OCI-LY7 (cell line): ENCODE results near the gene EIF3L. TPM values are rescaled to one million over a fixed set of nuclear protein-coding genes. Genes with fewer than 3 reads are reported as not detected.

Experiments used
- BruUV-seq: library from RNA; stranded (reverse); fragments of 400-500 nt; replicated peaks from 2 replicates; lab custom pipeline; 2021; lab: Mats Ljungman, UMichigan
- CTCF ChIA-PET: fragments of 300-600 bp; sonication (Branson Sonifier 250); formaldehyde crosslinking; loops from one replicate; lab custom pipeline; 2022; ENCODE audit warnings: antibody characterized with exemption; ENCODE audit not compliant: unreplicated experiment; lab: Charles Lee
- POLR2A ChIA-PET: fragments of 300-600 bp; sonication (Branson Sonifier 250); formaldehyde crosslinking; loops from one replicate; lab custom pipeline; 2022; ENCODE audit warnings: antibody characterized with exemption; lab: Charles Lee
- DNase-seq: peaks from one replicate; pipeline ENCODE4 v3.0.0-alpha.2; 2015; ENCODE audit warnings: low spot score
- H2AFZ ChIP-seq: fragments of 200-600 bp; sonication (generic), shearing (Covaris generic); 2 replicates; pipeline ENCODE4 v1.6.1; 2014; ENCODE audit warnings: mild to moderate bottlenecking, antibody characterized with exemption, low read length, moderate library complexity
- H3K27ac ChIP-seq: fragments of 200-600 bp; sonication (generic); 2 replicates; pipeline ENCODE4 v1.5.1; 2014; ENCODE audit warnings: mixed run types, low read depth, mild to moderate bottlenecking, moderate library complexity, low read length, inconsistent platforms; ENCODE audit not compliant: poor library complexity, severe bottlenecking
- H3K36me3 ChIP-seq: fragments of 200-600 bp; sonication (generic); 2 replicates; pipeline ENCODE4 v1.6.1; 2014; ENCODE audit warnings: mild to moderate bottlenecking, antibody characterized with exemption, low read length, moderate library complexity, mixed read lengths; ENCODE audit not compliant: insufficient read depth
- H3K4me1 ChIP-seq: fragments of 200-600 bp; sonication (generic); 2 replicates; pipeline ENCODE4 v1.5.1; 2014; ENCODE audit warnings: mild to moderate bottlenecking, low read length; ENCODE audit not compliant: insufficient read depth, poor library complexity, severe bottlenecking
- H3K4me2 ChIP-seq: fragments of 200-600 bp; sonication (generic); 2 replicates; pipeline ENCODE4 v1.6.1; 2014; ENCODE audit warnings: mild to moderate bottlenecking, low read length
- H3K4me3 ChIP-seq: fragments of 200-600 bp; sonication (generic); 2 replicates; pipeline ENCODE4 v1.5.1; 2014; ENCODE audit warnings: mild to moderate bottlenecking, low read depth, low read length; ENCODE audit not compliant: poor library complexity, severe bottlenecking
- H3K79me2 ChIP-seq: fragments of 200-600 bp; sonication (generic); 2 replicates; pipeline ENCODE4 v1.6.1; 2016; ENCODE audit warnings: low read depth, mild to moderate bottlenecking, low read length, moderate library complexity, mixed read lengths; ENCODE audit not compliant: insufficient read depth
- H3K9me2 ChIP-seq: fragments of 200-600 bp; sonication (generic); 2 replicates; pipeline ENCODE4 v1.6.1; 2016; ENCODE audit warnings: mild to moderate bottlenecking, low read length, mixed read lengths; ENCODE audit not compliant: insufficient read depth
- H3K9me3 ChIP-seq: fragments of 200-600 bp; sonication (generic); 2 replicates; pipeline ENCODE4 v1.6.1; 2014; ENCODE audit warnings: mild to moderate bottlenecking, mixed run types, low read length, mixed read lengths
- H4K20me1 ChIP-seq: fragments of 200-600 bp; sonication (generic); 2 replicates; pipeline ENCODE4 v1.6.1; 2014; ENCODE audit warnings: mild to moderate bottlenecking, antibody characterized with exemption, low read length, moderate library complexity, mixed read lengths; ENCODE audit not compliant: insufficient read depth
- CTCF ChIP-seq: fragments of 200-600 bp; sonication (generic); conservative IDR thresholded peaks from 2 replicates; pipeline ENCODE4 v1.5.1; 2014; ENCODE audit warnings: mild to moderate bottlenecking, antibody characterized with exemption, low read length, moderate library complexity, mixed read lengths
- EZH2phosphoT487 ChIP-seq: fragments of 200-600 bp; sonication (generic); IDR thresholded peaks from 2 replicates; pipeline ENCODE4 v1.6.1; 2018; ENCODE audit warnings: low read depth, borderline replicate concordance, mild to moderate bottlenecking, mixed run types, antibody characterized with exemption, low read length, moderate library complexity, mixed read lengths
- intact Hi-C: fragments of 100-400 bp; cut with micrococcal nuclease; formaldehyde crosslinking; loops from one replicate; pipeline ENCODE4 v1.10.0; 2022; ENCODE audit not compliant: unreplicated experiment
- total RNA-seq, 2 experiments: library from RNA; depleted of rRNA in 1 of 2; stranded (reverse); fragments of >200 nt in 1 of 2; shearing (Covaris generic) in 1 of 2; gene quantifications; 2 replicates each; pipeline ENCODE4 v1.2.3, GENCODE V29; 2014 to 2022

Gene EIF3L
- total RNA-seq, 2 experiments from 2014 or later, result 503 to 596 TPM

GRCh38 chr22:37924386-37925065 is 75.3 kb downstream of the EIF3L start:
- DNase-seq, result no peak
- Histone ChIP-seq H3K4me2 (no peak overlapping the region), H3K79me2 (no peaks in the 10 kb centered on the region), H3K4me3 (no peak overlapping the region), H3K4me1 (peaks cover 7% of the 10 kb centered on the region), H3K36me3 (peaks cover 6% of the 10 kb centered on the region; the same call in 1 of the 2 replicates), H4K20me1 (no peaks in the 10 kb centered on the region), H2AFZ (no peak overlapping the region), H3K9me3 (no peaks in the 10 kb centered on the region), H3K27ac (no peak overlapping the region), H3K9me2 (no peaks in the 10 kb centered on the region)
- TF ChIP-seq CTCF (no peak), EZH2phosphoT487 (no peak)
- ChIA-PET CTCF (no interaction called here), POLR2A (interaction anchor here (0.6 kb wide), 1 partner anchor 10 kb away, joined by 3 read pairs; no protein-coding TSS in a partner anchor)
- intact Hi-C loops, result no loop called here
- BruUV-seq, result no TSS peak

GRCh38 chr22:37925330-37925729 is 76.1 kb downstream of the EIF3L start:
- Histone ChIP-seq H3K9me3 (no peaks in the 10 kb centered on the region), H3K79me2 (no peaks in the 10 kb centered on the region), H3K27ac (no peak overlapping the region), H3K4me2 (no peak overlapping the region), H3K36me3 (peaks cover 6% of the 10 kb centered on the region; the same call in 1 of the 2 replicates), H4K20me1 (no peaks in the 10 kb centered on the region), H3K4me1 (peaks cover 2% of the 10 kb centered on the region), H3K4me3 (no peak overlapping the region), H3K9me2 (no peaks in the 10 kb centered on the region), H2AFZ (no peak overlapping the region)
- TF ChIP-seq CTCF (no peak), EZH2phosphoT487 (no peak)
- POLR2A ChIA-PET, result interaction anchor here (0.7 kb wide), 1 partner anchor 15 kb away, joined by 3 read pairs; no protein-coding TSS in a partner anchor
- intact Hi-C loops, result no loop called here
- DNase-seq, result no peak
- CTCF ChIA-PET, result interaction anchor here (0.6 kb wide), 1 partner anchor 320 kb away, joined by 6 read pairs; no protein-coding TSS in a partner anchor
- no TSS peak for BruUV-seq

GRCh38 chr22:37925767-37926166 is 76.5 kb downstream of the EIF3L start:
- H3K36me3 ChIP-seq, result peaks cover 6% of the 10 kb centered on the region; the same call in 1 of the 2 replicates
- DNase-seq, result no peak

More at GRCh38 chr22:37925767-37926166, 76.5 kb downstream of the EIF3L start:
- Histone ChIP-seq H3K4me1 (peaks cover 6% of the 10 kb centered on the region), H3K27ac (no peak overlapping the region), H3K4me3 (no peak overlapping the region), H3K9me3 (no peaks in the 10 kb centered on the region), H2AFZ (no peak overlapping the region), H3K4me2 (no peak overlapping the region), H3K9me2 (no peaks in the 10 kb centered on the region), H4K20me1 (no peaks in the 10 kb centered on the region), H3K79me2 (no peaks in the 10 kb centered on the region)
- TF ChIP-seq EZH2phosphoT487, result no peak
- TF ChIP-seq CTCF, result no peak
- BruUV-seq, result no TSS peak
- intact Hi-C loops, result no loop called here
- CTCF ChIA-PET, result interaction anchor here (0.6 kb wide), 1 partner anchor 320 kb away, joined by 6 read pairs; no protein-coding TSS in a partner anchor
- POLR2A ChIA-PET, result interaction anchor here (0.7 kb wide), 1 partner anchor 16 kb away, joined by 3 read pairs; no protein-coding TSS in a partner anchor
